Inflammatory macrophage (primary cell): Measurements from ENCODE around the gene ELAVL2.

ENCODE experiments used
- DNase-seq, 2 donors: peaks; one replicate each; pipeline ENCODE4 v3.0.0-alpha.2; 2020 to 2022

Gene ELAVL2

GRCh38 chr9:23721466-23721865, 104.6 kb downstream of the ELAVL2 start:
- DNase-seq: no peak

- no peak for DNase-seq
Measured at GRCh38 chr9:23717505-23717904, 108.5 kb downstream of the ELAVL2 start.

GRCh38 chr9:23707249-23707648, 118.8 kb downstream of the ELAVL2 start:
- no peak for DNase-seq

- DNase-seq: no peak
Measured at GRCh38 chr9:23702311-23702922, 123.6 kb downstream of the ELAVL2 start.

GRCh38 chr9:23701291-23701690, 124.7 kb downstream of the ELAVL2 start:
- no peak for DNase-seq

- no peak for DNase-seq
Measured at GRCh38 chr9:23700359-23700758, 125.7 kb downstream of the ELAVL2 start.

GRCh38 chr9:23698161-23698560, 127.9 kb downstream of the ELAVL2 start:
- no peak for DNase-seq

GRCh38 chr9:23695572-23695971, 130.5 kb downstream of the ELAVL2 start:
- no peak for DNase-seq

- DNase-seq: no peak
Measured at GRCh38 chr9:23693374-23693773, 132.7 kb downstream of the ELAVL2 start.

GRCh38 chr9:23686896-23687295, 139.1 kb downstream of the ELAVL2 start:
- DNase-seq: no peak

GRCh38 chr9:23686257-23686656, 139.8 kb downstream of the ELAVL2 start:
- no peak for DNase-seq

- no peak for DNase-seq
Measured at GRCh38 chr9:23683611-23684061, 142.4 kb downstream of the ELAVL2 start.

- DNase-seq: no peak
Measured at GRCh38 chr9:23682891-23683431, 143.1 kb downstream of the ELAVL2 start.

GRCh38 chr9:23682352-23682751, 143.7 kb downstream of the ELAVL2 start:
- DNase-seq: no peak

GRCh38 chr9:23677446-23677845, 148.6 kb downstream of the ELAVL2 start:
- no peak for DNase-seq

- no peak for DNase-seq
Measured at GRCh38 chr9:23674016-23674585, 151.9 kb downstream of the ELAVL2 start.

GRCh38 chr9:23672151-23672550, 153.9 kb downstream of the ELAVL2 start:
- DNase-seq: no peak

GRCh38 chr9:23669776-23670175, 156.3 kb downstream of the ELAVL2 start:
- DNase-seq: no peak

GRCh38 chr9:23665635-23666034, 160.4 kb downstream of the ELAVL2 start:
- no peak for DNase-seq

- DNase-seq: no peak
Measured at GRCh38 chr9:23665051-23665450, 161.0 kb downstream of the ELAVL2 start.

- DNase-seq: no peak
Measured at GRCh38 chr9:23663946-23664345, 162.1 kb downstream of the ELAVL2 start.

GRCh38 chr9:23663536-23663935, 162.5 kb downstream of the ELAVL2 start:
- DNase-seq: no peak

GRCh38 chr9:23663125-23663524, 162.9 kb downstream of the ELAVL2 start:
- DNase-seq: no peak

GRCh38 chr9:23662320-23662719, 163.7 kb downstream of the ELAVL2 start:
- no peak for DNase-seq
